Cardiac fibroblast (primary cell): Measurements from ENCODE around the gene SLC1A2.

ENCODE experiments used
- DNase-seq, 2 donors: peaks; one replicate each; pipeline versions ENCODE4 v3.0.0 to v3.0.0-alpha.2; 2010; ENCODE audit warnings: low read depth in 2 of 2
- H3K4me3 ChIP-seq, 2 donors: replicated peaks in 1 of 2; 1 replicate in 1 of 2; 2 replicates in 1 of 2; pipeline ENCODE4 v1.5.1; 2011; ENCODE audit warnings: low read depth in 2 of 2, low read length in 2 of 2, mild to moderate bottlenecking in 2 of 2, moderate library complexity in 1 of 2
- TF ChIP-seq, protein P1 (sequence below): IDR thresholded peaks from one replicate; pipeline ENCODE4 v1.5.1; 2011; ENCODE audit warnings: low read depth, mild to moderate bottlenecking, low read length, inconsistent platforms

SLC1A2 gene

DNA sequence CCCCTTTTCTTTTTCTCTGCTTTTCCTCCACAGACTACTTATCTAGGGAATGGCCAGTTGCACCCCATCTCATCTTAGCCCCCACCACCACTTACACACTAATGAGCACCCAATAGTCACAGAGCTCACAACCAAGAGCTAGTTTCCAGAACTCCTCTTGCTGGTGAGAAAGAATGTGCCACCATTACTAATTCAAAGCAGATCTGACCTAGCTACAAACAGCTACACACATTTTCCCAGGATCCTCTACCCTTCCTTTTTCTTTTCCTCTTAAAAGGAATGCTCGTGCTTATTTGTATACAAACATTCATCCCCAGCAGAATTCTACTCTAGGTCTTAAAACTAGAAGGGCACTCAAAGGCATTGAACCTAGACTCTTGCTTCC, 143.6 kb downstream of the SLC1A2 start:
- no peak for DNase-seq
- no peak overlapping the region for H3K4me3 ChIP-seq
- TF ChIP-seq, protein P1, sequence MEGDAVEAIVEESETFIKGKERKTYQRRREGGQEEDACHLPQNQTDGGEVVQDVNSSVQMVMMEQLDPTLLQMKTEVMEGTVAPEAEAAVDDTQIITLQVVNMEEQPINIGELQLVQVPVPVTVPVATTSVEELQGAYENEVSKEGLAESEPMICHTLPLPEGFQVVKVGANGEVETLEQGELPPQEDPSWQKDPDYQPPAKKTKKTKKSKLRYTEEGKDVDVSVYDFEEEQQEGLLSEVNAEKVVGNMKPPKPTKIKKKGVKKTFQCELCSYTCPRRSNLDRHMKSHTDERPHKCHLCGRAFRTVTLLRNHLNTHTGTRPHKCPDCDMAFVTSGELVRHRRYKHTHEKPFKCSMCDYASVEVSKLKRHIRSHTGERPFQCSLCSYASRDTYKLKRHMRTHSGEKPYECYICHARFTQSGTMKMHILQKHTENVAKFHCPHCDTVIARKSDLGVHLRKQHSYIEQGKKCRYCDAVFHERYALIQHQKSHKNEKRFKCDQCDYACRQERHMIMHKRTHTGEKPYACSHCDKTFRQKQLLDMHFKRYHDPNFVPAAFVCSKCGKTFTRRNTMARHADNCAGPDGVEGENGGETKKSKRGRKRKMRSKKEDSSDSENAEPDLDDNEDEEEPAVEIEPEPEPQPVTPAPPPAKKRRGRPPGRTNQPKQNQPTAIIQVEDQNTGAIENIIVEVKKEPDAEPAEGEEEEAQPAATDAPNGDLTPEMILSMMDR = no peak

DNA sequence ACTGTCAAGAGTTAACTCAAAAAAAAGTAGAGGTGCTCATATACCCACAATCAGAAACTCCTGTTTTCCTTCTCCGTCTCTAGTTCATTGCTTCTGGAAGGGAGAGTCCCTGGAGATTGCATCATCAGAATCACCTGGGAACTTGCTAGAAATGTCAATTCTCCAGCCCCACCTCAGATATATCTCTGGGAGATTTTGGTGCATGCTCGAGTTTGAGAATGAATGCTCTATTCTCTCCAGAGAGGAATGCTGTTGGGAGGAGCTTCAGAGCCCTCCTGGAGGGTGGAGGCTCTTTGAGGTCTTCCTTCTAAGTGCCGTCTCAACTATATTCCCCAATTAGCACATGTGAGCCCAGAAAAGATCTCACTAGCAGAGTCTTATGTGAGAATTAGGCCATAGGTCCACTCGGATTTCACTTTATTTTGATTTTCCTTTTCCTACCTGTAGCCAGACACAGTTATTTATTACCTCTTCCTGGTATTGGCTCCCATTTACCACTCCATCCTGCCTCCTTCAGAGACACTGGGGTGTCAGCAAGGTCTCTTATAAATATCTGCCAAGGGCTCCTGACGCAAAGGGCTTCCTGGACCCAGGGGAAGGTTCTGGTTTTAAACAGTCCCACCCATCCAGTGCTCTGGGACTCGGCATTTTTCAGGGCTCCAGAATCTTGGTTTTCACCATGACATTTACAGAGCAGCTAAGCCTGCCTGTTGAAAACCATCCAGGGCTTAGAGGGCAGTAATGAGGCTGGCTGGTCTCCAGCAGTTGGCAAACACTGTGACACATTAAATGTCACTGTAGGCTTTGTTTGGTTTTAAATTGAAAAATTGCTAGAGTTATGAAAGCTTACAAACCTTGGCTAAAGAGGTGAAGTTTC, 144.2 kb downstream of the SLC1A2 start:
- TF ChIP-seq, protein P1 = no peak
- H3K4me3 ChIP-seq = no peak overlapping the region
- DNase-seq = peak in 1 of 2 donors; percentile 46

DNA sequence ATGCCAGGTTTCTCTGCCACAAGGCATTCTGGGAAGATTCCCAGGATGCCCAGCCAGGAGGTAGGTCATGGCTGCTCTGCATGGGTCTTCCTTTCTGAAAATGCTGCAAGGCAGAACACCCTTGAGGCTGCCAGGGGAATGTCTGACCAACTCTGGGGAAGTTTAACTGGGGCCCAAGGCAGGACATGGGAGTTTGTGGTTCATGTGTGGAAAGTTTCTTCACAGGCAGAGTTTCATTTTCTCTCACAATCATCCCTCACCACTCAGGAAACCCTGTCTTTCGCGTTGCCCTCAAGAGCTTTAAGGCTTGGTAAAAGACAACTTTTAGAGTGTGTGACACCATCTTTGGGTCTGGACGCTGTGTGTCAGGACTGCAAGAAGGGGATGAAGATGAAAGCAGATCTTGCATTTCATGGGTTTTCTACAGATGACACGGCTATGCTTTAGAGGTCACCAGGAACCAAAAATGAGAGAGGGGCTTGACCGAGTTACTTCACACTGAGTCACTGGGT, 146.9 kb downstream of the SLC1A2 start:
- no peak overlapping the region for H3K4me3 ChIP-seq
- DNase-seq = no peak
- TF ChIP-seq, protein P1 = no peak

- TF ChIP-seq, protein P1 = no peak
- no peak for DNase-seq
- H3K4me3 ChIP-seq = no peak overlapping the region
Observed at GRCh38 chr11:35271031-35271430, 148.3 kb downstream of the SLC1A2 start.

DNA sequence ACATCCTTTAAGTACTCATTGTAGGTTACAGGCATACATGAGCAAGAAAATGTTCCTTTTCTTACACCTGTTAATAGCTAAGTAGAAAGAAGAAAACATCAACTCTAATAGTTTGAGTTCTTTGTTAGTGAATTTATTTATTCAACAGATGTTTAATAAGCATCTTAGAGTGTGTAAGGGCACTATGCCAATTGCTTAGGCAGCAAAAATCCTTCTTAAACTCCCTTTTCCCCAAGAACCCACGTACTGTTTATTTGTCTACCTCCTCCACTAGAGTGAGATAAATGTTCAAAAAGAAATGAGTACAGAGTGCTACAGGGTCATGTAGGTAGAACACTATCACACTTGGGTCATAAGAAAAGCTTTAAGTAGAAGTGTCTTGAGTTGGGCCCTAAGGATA, 149.0 kb downstream of the SLC1A2 start:
- H3K4me3 ChIP-seq = no peak overlapping the region
- TF ChIP-seq, protein P1 = no peak
- DNase-seq = no peak

GRCh38 chr11:35267504-35267903, 151.9 kb downstream of the SLC1A2 start:
- peak; percentile 55 to 66 for DNase-seq
- no peak overlapping the region for H3K4me3 ChIP-seq
- TF ChIP-seq, protein P1 = no peak
